NCI-H1092 treated with DMSO at 0.1 percent for 48 hours (cell line): Measurements from ENCODE around the gene LUZP1.
A peak's percentile ranks its signal among the peaks of the same experiment; 100 is the strongest.

Experiments
- DNase-seq: peaks from one replicate; lab custom pipeline; 2025; lab: John Stamatoyannopoulos, UW

Gene LUZP1

GRCh38 chr1:23188434-23188884 lies 19.8 kb upstream of the LUZP1 start:
- no peak for DNase-seq

GRCh38 chr1:23187637-23188036 lies 19.0 kb upstream of the LUZP1 start:
- DNase-seq: no peak

GRCh38 chr1:23185381-23185780 lies 16.7 kb upstream of the LUZP1 start:
- no peak for DNase-seq

- DNase-seq: peak; percentile 60
These were observed 15.7 kb upstream of the LUZP1 start for GRCh38 chr1:23184212-23184934.

- no peak for DNase-seq
These were observed 11.2 kb upstream of the LUZP1 start for GRCh38 chr1:23179862-23180261.

GRCh38 chr1:23178950-23179349 lies 10.3 kb upstream of the LUZP1 start:
- no peak for DNase-seq

GRCh38 chr1:23178414-23178813 lies 9.8 kb upstream of the LUZP1 start:
- DNase-seq: no peak

- peak; percentile 76 for DNase-seq
These were observed 9.1 kb upstream of the LUZP1 start for GRCh38 chr1:23177438-23178380.

GRCh38 chr1:23177031-23177430 lies 8.4 kb upstream of the LUZP1 start:
- DNase-seq: no peak

GRCh38 chr1:23174426-23175110 lies 5.9 kb upstream of the LUZP1 start:
- no peak for DNase-seq

- DNase-seq: no peak
These were observed 2.6 kb upstream of the LUZP1 start for GRCh38 chr1:23171181-23171755.

- no peak for DNase-seq
These were observed 1.2 kb upstream of the LUZP1 start for GRCh38 chr1:23169727-23170335.

GRCh38 chr1:23169195-23169575 lies 529 bp upstream of the LUZP1 start:
- DNase-seq: no peak

GRCh38 chr1:23168079-23168444 lies 594 bp downstream of the LUZP1 start:
- no peak for DNase-seq

GRCh38 chr1:23167353-23168078 lies 1.1 kb downstream of the LUZP1 start:
- DNase-seq: no peak

- no peak for DNase-seq
These were observed 1.8 kb downstream of the LUZP1 start for GRCh38 chr1:23166854-23167253.

GRCh38 chr1:23163395-23163794 lies 5.3 kb downstream of the LUZP1 start:
- no peak for DNase-seq

GRCh38 chr1:23159963-23160877 lies 8.4 kb downstream of the LUZP1 start:
- no peak for DNase-seq

GRCh38 chr1:23156940-23157339 lies 11.7 kb downstream of the LUZP1 start:
- no peak for DNase-seq
